Measurements from ENCODE around the gene RBM18. TPM values are rescaled to one million over a fixed set of nuclear protein-coding genes. Genes with fewer than 3 reads are reported as not detected.

The RBM18 gene
- total and polyA plus RNA-seq, 2 of the 4 experiments (the other 2 are of a cell fraction) = 8.4 to 15.6 TPM

GRCh38 chr9:122287214-122287720 is 22.6 kb upstream of the RBM18 start:
- in situ Hi-C loops (cut with MboI; ENCODE audit: low sequenced_read_pairs) = no loop called here
- Histone ChIP-seq H3K27me3 (ENCODE audit: control insufficient read depth, insufficient read depth, low read length) (no peaks in the 10 kb centered on the region), H3K56ac (ENCODE audit: extremely low read depth, insufficient read depth, low read length) (no peak overlapping the region), H4K91ac (ENCODE audit: insufficient read depth, low read depth, low read length) (no peak overlapping the region), H3K4me3 (ENCODE audit: insufficient read depth, low read depth, low read length) (no peak overlapping the region), H2BK120ac (ENCODE audit: low read depth, low read length) (no peak overlapping the region), H2AK9ac (replicated peaks; ENCODE audit: low read depth, low read length, poor library complexity) (no peak overlapping the region), H3K14ac (replicated peaks; ENCODE audit: low read depth, low read length) (no peak overlapping the region), H3K18ac (ENCODE audit: low read depth, low read length) (no peak overlapping the region), H3K36me3 (ENCODE audit: control insufficient read depth, insufficient read depth, low read length) (peaks cover 27% of the 10 kb centered on the region), H4K5ac (ENCODE audit: low read depth, low read length) (no peak overlapping the region), H2BK5ac (ENCODE audit: low read depth, low read length, poor library complexity, severe bottlenecking) (no peak overlapping the region), H2BK20ac (ENCODE audit: low read depth, low read length) (no peak overlapping the region), H3K4me1 (ENCODE audit: control insufficient read depth, insufficient read depth, low read length) (no peaks in the 10 kb centered on the region), H2BK15ac (ENCODE audit: low read depth, low read length) (no peak overlapping the region), H4K20me1 (ENCODE audit: insufficient read depth, low read length) (no peaks in the 10 kb centered on the region), H3K27ac (ENCODE audit: insufficient read depth, low read length) (no peak overlapping the region), H3K9me3 (ENCODE audit: control insufficient read depth, insufficient read depth, low read length) (no peaks in the 10 kb centered on the region), H3K4ac (ENCODE audit: low read depth, low read length) (no peak overlapping the region), H3K4me2 (ENCODE audit: low read depth, low read length) (no peak overlapping the region), H3K79me1 (ENCODE audit: low read depth in 1 of 2, low read length in 2 of 2) (peaks cover 11 to 18% of the 10 kb centered on the region in 2 experiments), H3K23ac (ENCODE audit: low read depth, low read length) (no peak overlapping the region), H3K9me1 (ENCODE audit: insufficient read depth, low read length) (peaks cover 4% of the 10 kb centered on the region; the same call in 1 of the 2 replicates), H3K9ac (ENCODE audit: low read depth, low read length) (no peak overlapping the region), H2AFZ (replicated peaks; ENCODE audit: low read length, poor library complexity) (no peak overlapping the region), H2AK5ac (ENCODE audit: low read depth, low read length) (no peak overlapping the region), H4K8ac (ENCODE audit: low read depth in 2 of 2, low read length in 2 of 2) (no peak overlapping the region)
- intact Hi-C loops (cut with micrococcal nuclease) = no loop called here
- no CpG with 5 or more reads among the region's 1 CpG for WGBS, 2 experiments (ENCODE audit: extremely low coverage in 2 of 2, insufficient read length in 1 of 2)
- TF ChIP-seq POLR2A (IDR thresholded peaks at IDR 0.05; ENCODE audit: low read depth, low read length) (no peak), RFX5 (IDR thresholded peaks at IDR 0.05; ENCODE audit: low read depth, low read length) (no peak), CHD1 (IDR thresholded peaks at IDR 0.05; ENCODE audit: low read depth, low read length) (no peak), MXI1 (IDR thresholded peaks at IDR 0.05; ENCODE audit: borderline replicate concordance, low read depth, low read length) (no peak), RCOR1 (IDR thresholded peaks at IDR 0.05; ENCODE audit: insufficient replicate concordance, low read length) (no peak), NFE2L2 (IDR thresholded peaks at IDR 0.05; ENCODE audit: low read depth, low read length) (no peak), FOS (IDR thresholded peaks at IDR 0.05; ENCODE audit: low read depth, low read length) (no peak), ELK1 (IDR thresholded peaks at IDR 0.05; ENCODE audit: borderline replicate concordance, low read depth, low read length) (no peak), BHLHE40 (IDR thresholded peaks at IDR 0.05; ENCODE audit: low read depth, low read length) (no peak), USF2 (IDR thresholded peaks at IDR 0.05; ENCODE audit: low read depth, low read length) (no peak), SMC3 (IDR thresholded peaks at IDR 0.05; ENCODE audit: low read depth, low read length) (no peak), CEBPB (IDR thresholded peaks at IDR 0.05; ENCODE audit: low read depth, low read length) (no peak), MAFK (IDR thresholded peaks at IDR 0.05; ENCODE audit: low read depth, low read length) (no peak), RAD21 (IDR thresholded peaks at IDR 0.05; ENCODE audit: low read length) (no peak), MAZ (IDR thresholded peaks at IDR 0.05; ENCODE audit: borderline replicate concordance, low read depth, low read length) (no peak)
- TF ChIP-seq, protein P1, sequence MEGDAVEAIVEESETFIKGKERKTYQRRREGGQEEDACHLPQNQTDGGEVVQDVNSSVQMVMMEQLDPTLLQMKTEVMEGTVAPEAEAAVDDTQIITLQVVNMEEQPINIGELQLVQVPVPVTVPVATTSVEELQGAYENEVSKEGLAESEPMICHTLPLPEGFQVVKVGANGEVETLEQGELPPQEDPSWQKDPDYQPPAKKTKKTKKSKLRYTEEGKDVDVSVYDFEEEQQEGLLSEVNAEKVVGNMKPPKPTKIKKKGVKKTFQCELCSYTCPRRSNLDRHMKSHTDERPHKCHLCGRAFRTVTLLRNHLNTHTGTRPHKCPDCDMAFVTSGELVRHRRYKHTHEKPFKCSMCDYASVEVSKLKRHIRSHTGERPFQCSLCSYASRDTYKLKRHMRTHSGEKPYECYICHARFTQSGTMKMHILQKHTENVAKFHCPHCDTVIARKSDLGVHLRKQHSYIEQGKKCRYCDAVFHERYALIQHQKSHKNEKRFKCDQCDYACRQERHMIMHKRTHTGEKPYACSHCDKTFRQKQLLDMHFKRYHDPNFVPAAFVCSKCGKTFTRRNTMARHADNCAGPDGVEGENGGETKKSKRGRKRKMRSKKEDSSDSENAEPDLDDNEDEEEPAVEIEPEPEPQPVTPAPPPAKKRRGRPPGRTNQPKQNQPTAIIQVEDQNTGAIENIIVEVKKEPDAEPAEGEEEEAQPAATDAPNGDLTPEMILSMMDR (conservative IDR thresholded peaks at IDR 0.05; ENCODE audit: low read depth, low read length) = no peak
- no peak for ATAC-seq (ENCODE audit: low read depth)
- no TSS peak for BruUV-seq (replicated peaks)
- dilution Hi-C loops (cut with HindIII; ENCODE audit: low sequenced_read_pairs, unreplicated experiment) = no loop called here
- no peak for DNase-seq
- ChIA-PET POLR2A (ENCODE audit: unreplicated experiment) (no interaction called here), CTCF (interaction anchor here (0.6 kb wide), 1 partner anchor 151 kb away, joined by 4 read pairs; no protein-coding TSS in a partner anchor)

Data from IMR-90 (cell line).